IMR-90 (cell line): Measurements from ENCODE around the gene DMD. TPM values are rescaled to one million over a fixed set of nuclear protein-coding genes. Genes with fewer than 3 reads are reported as not detected.

Source experiments
- ATAC-seq: fragments of 200-7000 bp; cut with Tn5 transposase; 2 replicates; pipeline ENCODE4 v1.9.1; 2020; ENCODE audit warnings: low read depth, mild to moderate bottlenecking, moderate library complexity
- BruUV-seq: library from RNA; stranded (reverse); fragments of 400-500 nt; replicated peaks from 2 replicates; lab custom pipeline; 2021; lab: Mats Ljungman, UMichigan
- CTCF ChIA-PET: fragments of 300-600 bp; formaldehyde crosslinking; extraction: SDS; loops from one replicate; lab custom pipeline; 2021; ENCODE audit warnings: antibody characterized with exemption; lab: Yijun Ruan, JAX
- POLR2A ChIA-PET: fragments of 300-600 bp; sonication (Branson Sonifier 250); formaldehyde crosslinking; loops from one replicate; lab custom pipeline; 2022; ENCODE audit warnings: antibody characterized with exemption; ENCODE audit not compliant: unreplicated experiment; lab: Charles Lee
- DNase-seq: peaks from one replicate; pipeline ENCODE4 v3.0.0; 2013
- H2AFZ ChIP-seq: replicated peaks from 2 replicates; pipeline ENCODE3; 2013; ENCODE audit warnings: low read length, mild to moderate bottlenecking; ENCODE audit not compliant: poor library complexity
- H2AK5ac ChIP-seq: 2 replicates; pipeline ENCODE4 v1.6.1; 2013; ENCODE audit warnings: low read depth, low read length, inconsistent platforms
- H2AK9ac ChIP-seq: replicated peaks from 2 replicates; pipeline ENCODE3; 2013; ENCODE audit warnings: mild to moderate bottlenecking, low read depth, low read length, moderate library complexity; ENCODE audit not compliant: poor library complexity
- H2BK120ac ChIP-seq: 2 replicates; pipeline ENCODE4 v1.6.1; 2013; ENCODE audit warnings: low read depth, low read length, inconsistent platforms
- H2BK15ac ChIP-seq: 3 replicates; pipeline ENCODE4 v1.6.1; 2013; ENCODE audit warnings: low read depth, low read length, inconsistent platforms
- H2BK20ac ChIP-seq: 2 replicates; pipeline ENCODE4 v1.6.1; 2013; ENCODE audit warnings: low read depth, mild to moderate bottlenecking, inconsistent platforms, low read length, moderate library complexity
- H2BK5ac ChIP-seq: 2 replicates; pipeline ENCODE4 v1.6.1; 2013; ENCODE audit warnings: mild to moderate bottlenecking, low read depth, low read length, inconsistent platforms; ENCODE audit not compliant: poor library complexity, severe bottlenecking
- H3K14ac ChIP-seq: replicated peaks from 2 replicates; pipeline ENCODE4 v1.6.1; 2013; ENCODE audit warnings: low read depth, low read length, inconsistent platforms
- H3K18ac ChIP-seq: 2 replicates; pipeline ENCODE4 v1.6.1; 2013; ENCODE audit warnings: low read depth, low read length, control low read depth
- H3K23ac ChIP-seq: 2 replicates; pipeline ENCODE4 v1.6.1; 2013; ENCODE audit warnings: low read depth, low read length, inconsistent platforms
- H3K27ac ChIP-seq: 2 replicates; pipeline ENCODE4 v1.5.1; 2013; ENCODE audit warnings: mild to moderate bottlenecking, control low read depth, low read length; ENCODE audit not compliant: insufficient read depth
- H3K27me3 ChIP-seq: 2 replicates; pipeline ENCODE4 v1.6.1; 2013; ENCODE audit warnings: low read length; ENCODE audit not compliant: control insufficient read depth, insufficient read depth
- H3K36me3 ChIP-seq: 2 replicates; pipeline ENCODE4 v1.6.1; 2013; ENCODE audit warnings: low read length, mixed read lengths; ENCODE audit not compliant: control insufficient read depth, insufficient read depth
- H3K4ac ChIP-seq: 2 replicates; pipeline ENCODE4 v1.6.1; 2013; ENCODE audit warnings: low read depth, low read length, inconsistent platforms
- H3K4me1 ChIP-seq: 2 replicates; pipeline ENCODE4 v1.6.1; 2013; ENCODE audit warnings: low read length, mixed read lengths; ENCODE audit not compliant: control insufficient read depth, insufficient read depth
- H3K4me2 ChIP-seq: 2 replicates; pipeline ENCODE4 v1.6.1; 2013; ENCODE audit warnings: low read depth, mild to moderate bottlenecking, control low read depth, low read length, moderate library complexity
- H3K4me3 ChIP-seq: 2 replicates; pipeline ENCODE4 v1.5.1; 2013; ENCODE audit warnings: low read depth, mild to moderate bottlenecking, control low read depth, low read length, moderate library complexity; ENCODE audit not compliant: insufficient read depth
- H3K56ac ChIP-seq: 2 replicates; pipeline ENCODE4 v1.6.1; 2013; ENCODE audit warnings: low read length, inconsistent platforms; ENCODE audit not compliant: insufficient read depth; ENCODE audit errors: extremely low read depth
- H3K79me1 ChIP-seq, 2 experiments: 2 replicates each; pipeline ENCODE4 v1.6.1; 2013; ENCODE audit warnings: low read length in 2 of 2, inconsistent platforms in 1 of 2, low read depth in 1 of 2
- H3K9ac ChIP-seq: 2 replicates; pipeline ENCODE4 v1.6.1; 2013; ENCODE audit warnings: low read depth, low read length, control low read depth
- H3K9me1 ChIP-seq: 2 replicates; pipeline ENCODE4 v1.6.1; 2013; ENCODE audit warnings: low read length, inconsistent platforms; ENCODE audit not compliant: insufficient read depth
- H3K9me3 ChIP-seq: 2 replicates; pipeline ENCODE4 v1.6.1; 2013; ENCODE audit warnings: low read length; ENCODE audit not compliant: control insufficient read depth, insufficient read depth
- H4K20me1 ChIP-seq: 2 replicates; pipeline ENCODE4 v1.6.1; 2013; ENCODE audit warnings: low read length, inconsistent platforms; ENCODE audit not compliant: insufficient read depth
- H4K5ac ChIP-seq: 2 replicates; pipeline ENCODE4 v1.6.1; 2013; ENCODE audit warnings: mild to moderate bottlenecking, low read depth, low read length, control low read depth
- H4K8ac ChIP-seq, 2 experiments: 2 replicates each; pipeline ENCODE4 v1.6.1; 2013; ENCODE audit warnings: low read depth in 2 of 2, low read length in 2 of 2, control low read depth in 1 of 2, inconsistent platforms in 1 of 2
- H4K91ac ChIP-seq: 2 replicates; pipeline ENCODE4 v1.6.1; 2013; ENCODE audit warnings: low read depth, low read length, inconsistent platforms; ENCODE audit not compliant: insufficient read depth
- BHLHE40 ChIP-seq: fragments of 150-350 bp; IDR thresholded peaks from 2 replicates; pipeline ENCODE4 v1.6.1; 2016; ENCODE audit warnings: mild to moderate bottlenecking, low read depth, low read length
- CEBPB ChIP-seq: IDR thresholded peaks from 2 replicates; pipeline ENCODE4 v1.6.1; 2012; ENCODE audit warnings: low read depth, low read length, improper control_type of control experiment
- CTCF ChIP-seq: conservative IDR thresholded peaks from 2 replicates; pipeline ENCODE4 v1.5.1; 2012; ENCODE audit warnings: mild to moderate bottlenecking, low read depth, low read length, improper control_type of control experiment
- ELK1 ChIP-seq: fragments of 150-350 bp; IDR thresholded peaks from 2 replicates; pipeline ENCODE4 v1.6.1; 2016; ENCODE audit warnings: low read depth, mild to moderate bottlenecking, low read length, moderate library complexity, borderline replicate concordance
- FOS ChIP-seq: fragments of 150-350 bp; IDR thresholded peaks from 2 replicates; pipeline ENCODE4 v1.6.1; 2016; ENCODE audit warnings: low read depth, low read length
- MAFK ChIP-seq: IDR thresholded peaks from 2 replicates; pipeline ENCODE4 v1.6.1; 2012; ENCODE audit warnings: low read depth, low read length, improper control_type of control experiment
- MXI1 ChIP-seq: IDR thresholded peaks from 2 replicates; pipeline ENCODE4 v1.6.1; 2012; ENCODE audit warnings: low read depth, mild to moderate bottlenecking, low read length, moderate library complexity, borderline replicate concordance
- RAD21 ChIP-seq: IDR thresholded peaks from 2 replicates; pipeline ENCODE4 v1.6.1; 2012; ENCODE audit warnings: low read length, improper control_type of control experiment
- RCOR1 ChIP-seq: IDR thresholded peaks from 2 replicates; pipeline ENCODE4 v1.6.1; 2012; ENCODE audit warnings: mild to moderate bottlenecking, low read length, improper control_type of control experiment; ENCODE audit not compliant: insufficient replicate concordance
- RFX5 ChIP-seq: IDR thresholded peaks from 2 replicates; pipeline ENCODE4 v1.8.0; 2012; ENCODE audit warnings: low read depth, mild to moderate bottlenecking, low read length, moderate library complexity
- SMC3 ChIP-seq: fragments of 150-350 bp; IDR thresholded peaks from 2 replicates; pipeline ENCODE4 v1.6.1; 2016; ENCODE audit warnings: low read depth, mild to moderate bottlenecking, antibody characterized with exemption, low read length, moderate library complexity
- USF2 ChIP-seq: fragments of 150-350 bp; IDR thresholded peaks from 2 replicates; pipeline ENCODE4 v1.6.1; 2017; ENCODE audit warnings: mild to moderate bottlenecking, antibody characterized with exemption, low read length, low read depth
- WGBS, 2 experiments: methylation state at CpG; one replicate each; pipeline versions ENCODE4 v1.1.5 to v1.1.7; 2013; ENCODE audit warnings: missing lambda C conversion rate in 2 of 2; ENCODE audit not compliant: insufficient read length in 1 of 2; ENCODE audit errors: extremely low coverage in 2 of 2; 5-methylcytosine and 5-hydroxymethylcytosine counted together
- dilution Hi-C: fragments of 300-500 bp; cut with HindIII; formaldehyde crosslinking; loops from one replicate; pipeline ENCODE4 v1.14.3; 2018; ENCODE audit warnings: low sequenced_read_pairs; ENCODE audit not compliant: unreplicated experiment
- in situ Hi-C: fragments of 300-500 bp; cut with MboI; formaldehyde crosslinking; loops from 3 replicates; pipeline ENCODE4 v1.14.3; 2019; ENCODE audit warnings: low sequenced_read_pairs, inconsistent platforms, mixed read lengths
- intact Hi-C: fragments of 100-400 bp; cut with micrococcal nuclease; formaldehyde crosslinking; loops from 2 replicates; pipeline ENCODE4 v1.10.0; 2022
- polyA plus RNA-seq, 3 experiments: library from polyadenylated mRNA; depleted of rRNA; stranded (reverse); fragments of >200 nt; gene quantifications; 2 replicates each; pipeline ENCODE4 v1.2.3, GENCODE V29; 2012; ENCODE audit warnings: low replicate concordance in 1 of 3
- total RNA-seq: library from RNA; depleted of rRNA; stranded (reverse); fragments of >200 nt; gene quantifications from 2 replicates; pipeline ENCODE4 v1.2.3, GENCODE V29; 2012

The DMD gene
- total and polyA plus RNA-seq, 2 of the 4 experiments (the other 2 are of a cell fraction): 6.6 to 11.8 TPM

- Histone ChIP-seq H3K4ac (no peak overlapping the region), H4K8ac (no peak overlapping the region), H3K23ac (no peak overlapping the region), H3K4me3 (no peak overlapping the region), H4K20me1 (no peaks in the 10 kb centered on the region), H2BK15ac (no peak overlapping the region), H3K18ac (no peak overlapping the region), H3K56ac (no peak overlapping the region), H3K14ac (no peak overlapping the region), H3K27me3 (no peaks in the 10 kb centered on the region), H2BK5ac (no peak overlapping the region), H3K9me1 (no peaks in the 10 kb centered on the region), H3K36me3 (no peaks in the 10 kb centered on the region), H2AK9ac (no peak overlapping the region), H2AFZ (no peak overlapping the region), H2BK20ac (no peak overlapping the region), H3K4me1 (no peaks in the 10 kb centered on the region), H4K5ac (no peak overlapping the region), H3K27ac (no peak overlapping the region), H3K9me3 (no peaks in the 10 kb centered on the region), H4K91ac (no peak overlapping the region), H2BK120ac (no peak overlapping the region), H3K9ac (no peak overlapping the region), H2AK5ac (no peak overlapping the region), H3K4me2 (no peak overlapping the region), H3K79me1 (no peaks in the 10 kb centered on the region)
- POLR2A ChIA-PET: no interaction called here
- BruUV-seq: no TSS peak
- intact Hi-C loops: no loop called here
- no peak for DNase-seq
- no peak for ATAC-seq
- dilution Hi-C loops: no loop called here
- in situ Hi-C loops: no loop called here
- WGBS, 2 experiments: no CpG with 5 or more reads among the region's 5 CpGs
- CTCF ChIA-PET: no interaction called here
- no peak for TF ChIP-seq USF2
- TF ChIP-seq CTCF: no peak
- no peak for TF ChIP-seq CEBPB
- TF ChIP-seq RAD21: no peak
- no peak for TF ChIP-seq RCOR1
- no peak for TF ChIP-seq ELK1
- TF ChIP-seq FOS: no peak
- no peak for TF ChIP-seq RFX5
- no peak for TF ChIP-seq SMC3
- no peak for TF ChIP-seq MAFK
- TF ChIP-seq BHLHE40: no peak
- TF ChIP-seq MXI1: no peak
Observed at GRCh38 chrX:31356275-31357212, 1854.8 kb downstream of the DMD start.
